ENCODE data around the gene PPP2R3A.

DNA sequence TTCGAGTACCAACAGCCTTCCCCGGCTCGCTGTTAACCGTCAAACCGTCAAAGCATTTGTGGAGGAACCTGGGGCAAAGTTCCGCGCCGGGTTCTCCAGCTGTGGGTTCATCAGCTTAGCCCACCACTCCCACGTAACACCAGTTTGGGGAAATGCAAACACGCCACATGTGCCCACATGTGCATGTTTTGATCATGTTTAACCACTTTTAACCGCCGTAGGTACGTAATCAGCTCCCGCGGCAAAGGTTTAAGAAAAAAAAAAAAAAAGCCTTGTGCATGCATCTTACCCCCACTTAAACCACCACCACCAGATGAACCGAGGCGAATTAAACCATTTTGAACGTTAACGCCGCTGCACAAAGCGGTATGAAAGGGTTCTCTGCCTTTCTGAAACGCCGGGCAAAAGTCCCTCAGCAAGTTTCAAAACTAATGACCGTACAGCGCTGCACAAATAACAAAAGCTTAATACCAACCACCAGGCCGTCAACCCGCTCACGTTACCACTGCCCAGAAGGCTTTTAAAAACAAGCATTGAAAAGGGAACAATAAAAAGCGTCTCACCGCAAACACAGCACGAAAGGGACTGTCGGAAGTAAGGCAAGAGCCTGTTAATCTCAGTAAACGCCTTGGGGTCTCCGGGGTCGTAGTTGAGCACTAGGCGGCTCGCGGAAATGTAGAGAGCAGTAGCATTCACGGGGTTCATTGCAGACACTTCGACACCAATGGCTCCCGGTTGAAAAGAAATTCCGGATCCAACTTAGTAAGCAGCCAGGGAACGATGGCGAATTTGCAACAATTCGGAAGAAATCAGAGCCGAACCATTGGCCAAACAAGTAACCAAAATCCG, 229.1 kb downstream of the PPP2R3A start:
- TF ChIP-seq, protein P1, sequence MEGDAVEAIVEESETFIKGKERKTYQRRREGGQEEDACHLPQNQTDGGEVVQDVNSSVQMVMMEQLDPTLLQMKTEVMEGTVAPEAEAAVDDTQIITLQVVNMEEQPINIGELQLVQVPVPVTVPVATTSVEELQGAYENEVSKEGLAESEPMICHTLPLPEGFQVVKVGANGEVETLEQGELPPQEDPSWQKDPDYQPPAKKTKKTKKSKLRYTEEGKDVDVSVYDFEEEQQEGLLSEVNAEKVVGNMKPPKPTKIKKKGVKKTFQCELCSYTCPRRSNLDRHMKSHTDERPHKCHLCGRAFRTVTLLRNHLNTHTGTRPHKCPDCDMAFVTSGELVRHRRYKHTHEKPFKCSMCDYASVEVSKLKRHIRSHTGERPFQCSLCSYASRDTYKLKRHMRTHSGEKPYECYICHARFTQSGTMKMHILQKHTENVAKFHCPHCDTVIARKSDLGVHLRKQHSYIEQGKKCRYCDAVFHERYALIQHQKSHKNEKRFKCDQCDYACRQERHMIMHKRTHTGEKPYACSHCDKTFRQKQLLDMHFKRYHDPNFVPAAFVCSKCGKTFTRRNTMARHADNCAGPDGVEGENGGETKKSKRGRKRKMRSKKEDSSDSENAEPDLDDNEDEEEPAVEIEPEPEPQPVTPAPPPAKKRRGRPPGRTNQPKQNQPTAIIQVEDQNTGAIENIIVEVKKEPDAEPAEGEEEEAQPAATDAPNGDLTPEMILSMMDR (IDR thresholded peaks at IDR 0.05), result no peak
- no peak for TF ChIP-seq POLR2A (IDR thresholded peaks at IDR 0.05)

Data from right lobe of liver (tissue), 4 donors.